Measurements from ENCODE around the gene ITPRIP.
A peak's percentile ranks its signal among the peaks of the same experiment; 100 is the strongest.

The ITPRIP gene

DNA sequence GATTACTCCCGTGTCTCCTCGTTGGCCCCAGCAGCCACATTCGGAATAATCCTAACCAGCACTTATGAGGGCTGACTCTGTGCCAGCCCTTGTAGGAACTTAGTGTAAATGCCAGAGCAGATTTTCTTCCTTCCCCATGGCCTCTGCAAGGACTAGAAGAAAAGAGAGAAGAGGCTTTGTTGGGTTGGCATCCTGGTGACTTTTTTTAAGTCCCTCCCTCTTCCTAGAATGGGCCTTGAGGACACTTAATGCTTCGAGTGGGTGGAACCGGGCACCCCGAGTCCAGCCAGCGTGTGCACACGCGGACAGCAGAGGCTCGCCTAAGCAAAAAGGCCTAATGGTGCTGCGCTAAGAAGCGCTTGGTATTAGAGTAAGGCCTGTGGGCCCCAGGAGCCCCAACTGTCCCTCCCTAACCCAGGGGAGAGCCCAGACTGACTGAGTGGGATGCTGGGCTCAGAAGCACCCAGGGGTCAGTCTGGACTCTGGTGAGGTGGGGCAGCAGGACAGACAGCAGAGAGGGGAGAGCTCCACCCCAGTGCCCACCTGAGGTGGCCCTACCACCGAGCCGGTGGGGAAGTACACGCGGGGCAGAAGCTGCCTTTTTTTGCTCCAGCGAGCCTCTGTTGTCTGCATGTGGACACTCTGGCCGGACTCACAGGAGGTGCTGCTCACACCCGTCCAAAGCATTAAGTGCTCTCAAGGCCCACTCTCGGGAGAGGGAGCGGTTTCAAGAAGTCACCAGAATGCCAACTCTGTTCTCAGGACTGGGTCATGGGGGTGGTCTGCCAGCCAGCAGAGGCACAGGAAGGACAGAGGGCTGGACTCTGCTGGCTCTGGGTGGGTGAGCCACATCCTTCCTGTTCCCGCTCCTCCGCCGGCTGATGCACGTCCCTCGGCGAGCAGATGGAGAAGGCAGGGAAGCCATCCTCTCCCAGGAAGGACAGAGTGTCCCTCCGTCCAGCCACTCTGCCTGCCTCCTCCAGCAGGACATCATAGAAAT is 12.5 kb downstream of the ITPRIP start:
- peaks cover 100% of the 10 kb centered on the region in 10 experiments for H3K4me1 ChIP-seq
- no peaks in the 10 kb centered on the region for H3K27me3 ChIP-seq
- H3K4me2 ChIP-seq: peak overlapping the region; percentile 94 to 99 (median 97)
- H3K36me3 ChIP-seq: peaks cover 0 to 38% (median 11%) of the 10 kb centered on the region in 11 experiments; a peak in 11 of 22 replicates
- H3K9me3 ChIP-seq (replicated peaks in 1 of 11): no peaks in the 10 kb centered on the region
- peak overlapping the region; percentile 60 to 82 (median 78); a peak in 21 of 22 replicates for H3K9ac ChIP-seq
- peaks cover 39 to 97% (median 62%) of the 10 kb centered on the region in 11 experiments; a peak in 21 of 22 replicates for H4K20me1 ChIP-seq
- no peak for TF ChIP-seq Cebpa-rat (IDR thresholded peaks at IDR 0.05)
- H3K4me3 ChIP-seq: peak overlapping the region; percentile 30 to 66 (median 46); a peak in 19 of 20 replicates
- peak overlapping the region; percentile 54 to 90 (median 84) for H3K27ac ChIP-seq

DNA sequence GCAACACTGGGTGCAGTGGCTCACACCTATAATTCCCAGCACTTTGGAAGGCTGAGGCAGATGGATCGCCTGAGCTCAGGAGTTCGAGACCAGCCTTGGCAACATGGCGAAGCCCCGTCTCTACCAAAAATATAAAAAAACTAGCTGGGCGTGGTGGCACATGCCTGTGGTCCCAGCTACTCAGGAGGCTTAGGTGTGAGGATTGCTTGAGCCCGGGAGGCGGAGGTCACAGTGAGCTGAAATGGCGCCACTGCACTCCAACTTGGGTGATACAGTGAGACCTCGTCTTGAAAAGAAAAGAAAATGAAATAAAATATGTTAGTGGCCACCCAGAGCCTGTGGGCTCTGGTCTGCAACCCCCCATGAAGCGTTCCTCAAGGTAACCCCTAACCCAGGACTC is 13.3 kb downstream of the ITPRIP start:
- H3K4me3 ChIP-seq: peak overlapping the region in 7 of 10 experiments; percentile 7 to 66 (median 50); a peak in 11 of 20 replicates

DNA sequence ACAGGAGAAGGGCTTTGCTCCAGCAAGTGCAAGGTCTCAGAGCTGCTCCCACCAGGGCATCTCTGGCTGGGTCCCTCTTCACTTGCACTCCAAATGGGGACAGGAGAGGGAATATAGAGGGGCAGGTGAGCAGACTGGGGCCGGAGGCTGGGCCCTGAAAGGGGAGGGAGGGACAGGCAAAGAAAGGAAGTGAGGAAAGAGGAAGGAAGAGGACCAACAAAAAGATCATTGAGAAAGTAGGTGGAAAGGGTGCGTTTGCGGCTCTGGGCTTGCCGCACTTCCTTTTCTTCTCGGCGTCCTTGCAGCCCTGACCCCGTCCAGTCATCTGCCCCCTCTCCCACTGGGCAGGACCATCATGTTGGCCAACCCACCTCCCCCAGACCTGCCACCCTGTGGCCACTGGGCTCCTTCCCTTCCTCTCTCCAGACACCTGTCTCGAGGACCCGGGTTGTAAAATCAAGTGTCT is 14.0 kb downstream of the ITPRIP start:
- TF ChIP-seq Cebpa-rat (IDR thresholded peaks at IDR 0.05): 0 out of 22 replicates have a peak, but pooled peaks of 1 of the 11 experiments have one; percentile 10
- H3K27ac ChIP-seq: peak overlapping the region; percentile 54 to 90 (median 84)
- peaks cover 100% of the 10 kb centered on the region in 10 experiments for H3K4me1 ChIP-seq
- no peaks in the 10 kb centered on the region for H3K27me3 ChIP-seq
- H3K4me3 ChIP-seq: peak overlapping the region in 8 of 10 experiments; percentile 2 to 66 (median 42); a peak in 12 of 20 replicates
- H3K9ac ChIP-seq: peak overlapping the region; percentile 34 to 82 (median 73); a peak in 18 of 22 replicates
- peaks cover 0 to 39% (median 12%) of the 10 kb centered on the region in 11 experiments; a peak in 12 of 22 replicates for H3K36me3 ChIP-seq
- no peaks in the 10 kb centered on the region for H3K9me3 ChIP-seq (replicated peaks in 1 of 11)
- peak overlapping the region; percentile 94 to 99 (median 97) for H3K4me2 ChIP-seq
- H4K20me1 ChIP-seq: peaks cover 39 to 97% (median 60%) of the 10 kb centered on the region in 11 experiments

More for the DNA sequence above, 13.3 kb downstream of the ITPRIP start:
- no peak for TF ChIP-seq Cebpa-rat (IDR thresholded peaks at IDR 0.05)
- Histone ChIP-seq H3K9me3 (replicated peaks in 1 of 11) (no peaks in the 10 kb centered on the region), H3K27me3 (no peaks in the 10 kb centered on the region), H3K36me3 (peaks cover 0 to 39% (median 12%) of the 10 kb centered on the region in 11 experiments; a peak in 11 of 22 replicates), H3K4me1 (peaks cover 100% of the 10 kb centered on the region in 10 experiments), H3K9ac (peak overlapping the region; percentile 60 to 82 (median 76); a peak in 16 of 22 replicates), H3K4me2 (peak overlapping the region; percentile 94 to 99 (median 97)), H3K27ac (peak overlapping the region; percentile 54 to 90 (median 84)), H4K20me1 (peaks cover 39 to 97% (median 60%) of the 10 kb centered on the region in 11 experiments; a peak in 21 of 22 replicates)

DNA sequence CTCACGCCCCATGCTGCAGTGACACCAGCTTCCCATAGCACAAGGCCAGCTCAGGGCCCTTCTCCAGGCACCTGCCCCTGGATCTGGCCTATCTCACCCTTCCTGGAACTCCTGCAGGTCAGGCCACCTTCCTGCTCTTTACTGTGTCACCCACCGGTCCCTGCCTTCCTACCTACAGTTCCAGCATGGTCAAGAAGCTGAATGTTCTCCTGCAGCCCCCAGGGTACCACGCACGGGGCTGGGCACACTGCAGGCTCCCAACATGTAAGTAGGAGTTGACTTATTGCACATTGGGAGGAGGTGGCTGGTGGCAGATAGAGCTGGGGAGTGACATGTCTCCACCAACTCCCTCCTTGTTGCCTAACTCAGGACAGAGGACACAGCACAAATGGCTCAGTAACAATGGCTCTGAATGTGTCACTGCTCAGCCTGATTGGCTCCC is 14.5 kb downstream of the ITPRIP start:
- Histone ChIP-seq H3K4me2 (peak overlapping the region; percentile 94 to 99 (median 97)), H3K27ac (peak overlapping the region; percentile 35 to 90 (median 84); a peak in 21 of 22 replicates), H3K9me3 (replicated peaks in 1 of 11) (no peaks in the 10 kb centered on the region)

DNA sequence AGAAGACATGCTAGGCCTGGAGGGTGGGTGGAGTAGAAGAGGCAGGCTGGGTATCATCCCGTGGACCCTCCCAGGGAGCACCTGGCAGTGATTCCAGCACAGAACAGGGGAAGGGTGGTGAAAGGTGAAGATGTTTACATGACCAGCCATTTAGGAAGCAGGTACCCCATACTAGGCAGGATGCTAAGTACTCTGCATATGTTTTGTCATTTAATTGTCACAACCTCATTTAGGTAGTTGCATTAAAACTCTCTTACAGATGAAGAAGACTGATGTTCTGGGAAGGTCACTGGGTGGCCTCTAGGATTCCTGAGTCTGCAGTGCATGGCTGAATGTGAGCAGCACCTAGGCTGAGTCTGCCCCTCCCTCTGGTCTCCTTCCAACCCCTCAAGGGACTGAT is 15.2 kb downstream of the ITPRIP start:
- Histone ChIP-seq H3K9me3 (replicated peaks in 1 of 11) (no peaks in the 10 kb centered on the region), H4K20me1 (peaks cover 43 to 97% (median 61%) of the 10 kb centered on the region in 11 experiments), H3K4me1 (peaks cover 99 to 100% (median 100%) of the 10 kb centered on the region in 10 experiments), H3K4me3 (peak overlapping the region in 6 of 10 experiments; percentile 2 to 66 (median 35); a peak in 11 of 20 replicates), H3K27me3 (no peaks in the 10 kb centered on the region), H3K27ac (peak overlapping the region; percentile 43 to 90 (median 84); a peak in 21 of 22 replicates), H3K9ac (peak overlapping the region; percentile 54 to 82 (median 73); a peak in 21 of 22 replicates), H3K36me3 (peaks cover 0 to 50% (median 23%) of the 10 kb centered on the region in 11 experiments; a peak in 18 of 22 replicates), H3K4me2 (peak overlapping the region; percentile 94 to 99 (median 97))
- TF ChIP-seq Cebpa-rat (IDR thresholded peaks at IDR 0.05): no peak

More for the DNA sequence above, 14.5 kb downstream of the ITPRIP start:
- no peaks in the 10 kb centered on the region for H3K27me3 ChIP-seq
- H3K4me1 ChIP-seq: peaks cover 100% of the 10 kb centered on the region in 10 experiments
- H3K9ac ChIP-seq: peak overlapping the region in 10 of 11 experiments; percentile 54 to 82 (median 73); a peak in 18 of 22 replicates
- no peak for TF ChIP-seq Cebpa-rat (IDR thresholded peaks at IDR 0.05)
- H4K20me1 ChIP-seq: peaks cover 40 to 97% (median 61%) of the 10 kb centered on the region in 11 experiments
- H3K36me3 ChIP-seq: peaks cover 0 to 43% (median 16%) of the 10 kb centered on the region in 11 experiments; a peak in 13 of 22 replicates
- H3K4me3 ChIP-seq: peak overlapping the region in 7 of 10 experiments; percentile 2 to 66 (median 33); a peak in 12 of 20 replicates

DNA sequence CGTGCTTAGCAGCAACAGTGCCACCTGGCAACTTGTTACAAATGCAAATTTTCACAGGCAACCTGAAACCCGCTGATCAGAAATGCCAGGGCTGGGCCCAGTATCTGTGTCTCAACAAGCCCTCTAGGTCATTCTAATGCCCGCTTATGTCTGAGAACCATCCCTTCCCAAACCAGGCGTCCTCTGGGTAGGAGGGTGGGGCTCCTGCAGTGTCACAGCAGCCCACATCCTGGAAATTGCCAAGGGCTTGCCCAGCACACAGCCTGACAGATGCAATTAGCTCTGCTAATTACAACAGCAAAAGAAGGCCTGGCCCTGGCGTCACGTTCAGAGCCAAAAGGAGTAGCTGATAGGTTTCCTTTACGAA is 15.9 kb downstream of the ITPRIP start:
- Histone ChIP-seq H3K4me3 (peak overlapping the region in 7 of 10 experiments; percentile 1 to 66 (median 33); a peak in 11 of 20 replicates), H4K20me1 (peaks cover 50 to 97% (median 61%) of the 10 kb centered on the region in 11 experiments), H3K4me2 (peak overlapping the region; percentile 94 to 99 (median 97)), H3K9me3 (replicated peaks in 1 of 11) (no peaks in the 10 kb centered on the region), H3K36me3 (peaks cover 0 to 56% (median 27%) of the 10 kb centered on the region in 11 experiments; a peak in 18 of 22 replicates), H3K4me1 (peaks cover 99 to 100% (median 100%) of the 10 kb centered on the region in 10 experiments), H3K9ac (peak overlapping the region; percentile 54 to 82 (median 73)), H3K27me3 (no peaks in the 10 kb centered on the region), H3K27ac (peak overlapping the region; percentile 43 to 90 (median 84); a peak in 21 of 22 replicates)
- TF ChIP-seq Cebpa-rat (IDR thresholded peaks at IDR 0.05): peak in 10 of 11 experiments; percentile 29 to 89 (median 76); a peak in 14 of 22 replicates

DNA sequence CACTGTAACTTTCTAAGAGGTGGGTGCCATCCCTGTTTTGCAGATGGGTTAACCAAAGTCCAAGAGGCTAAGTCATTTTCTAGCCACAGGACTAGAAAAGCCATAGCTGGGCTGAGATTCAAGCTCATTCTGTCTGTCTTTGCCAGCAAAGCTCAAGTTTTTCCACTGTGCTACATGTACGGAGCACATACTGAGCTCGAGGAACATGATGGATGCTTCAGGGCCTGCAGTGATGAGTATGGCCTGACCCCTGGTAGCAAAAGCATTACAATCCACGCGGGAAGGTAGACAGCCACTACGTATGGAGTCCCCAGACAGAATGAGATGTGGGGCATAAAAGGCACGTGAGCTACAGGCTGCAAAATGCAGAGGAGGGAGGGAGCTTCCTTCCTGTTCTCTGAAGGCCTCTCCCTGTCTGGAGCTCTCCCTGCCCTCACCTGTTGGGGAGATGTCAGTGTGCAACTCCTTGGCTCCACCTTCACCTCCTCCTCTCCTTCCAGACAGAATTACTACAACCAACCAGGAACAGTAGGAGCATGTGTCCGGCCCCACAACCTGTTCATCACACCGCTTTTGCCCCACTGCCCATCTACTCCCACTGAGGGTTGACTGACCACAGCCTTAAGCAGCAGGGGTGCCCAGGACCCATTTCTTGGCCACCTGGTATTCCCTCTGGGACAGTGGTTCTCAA is 16.4 kb downstream of the ITPRIP start:
- Histone ChIP-seq H3K9ac (peak overlapping the region; percentile 43 to 82 (median 73); a peak in 20 of 22 replicates), H3K4me1 (peaks cover 99 to 100% (median 100%) of the 10 kb centered on the region in 10 experiments), H4K20me1 (peaks cover 51 to 97% (median 61%) of the 10 kb centered on the region in 11 experiments), H3K27me3 (no peaks in the 10 kb centered on the region), H3K9me3 (replicated peaks in 1 of 11) (no peaks in the 10 kb centered on the region), H3K4me3 (peak overlapping the region in 7 of 10 experiments; percentile 1 to 66 (median 33); a peak in 8 of 20 replicates), H3K4me2 (peak overlapping the region; percentile 94 to 99 (median 97)), H3K36me3 (peaks cover 1 to 61% (median 30%) of the 10 kb centered on the region in 11 experiments; a peak in 20 of 22 replicates), H3K27ac (peak overlapping the region; percentile 43 to 90 (median 84); a peak in 21 of 22 replicates)
- no peak for TF ChIP-seq Cebpa-rat (IDR thresholded peaks at IDR 0.05)
